B cell (primary cell): ENCODE data around the gene FXYD2. TPM values are rescaled to one million over a fixed set of nuclear protein-coding genes. Genes with fewer than 3 reads are reported as not detected.

Experiments
- ATAC-seq: fragments of 200-7000 bp; cut with Tn5 transposase; one replicate; pipeline ENCODE4 v1.10.0; 2021; ENCODE audit warnings: low read depth, mild to moderate bottlenecking, moderate number of reproducible peaks, moderate library complexity
- CTCF ChIA-PET: fragments of 350-600 bp; sonication (Branson Sonifier 250); formaldehyde crosslinking; loops from one replicate; lab custom pipeline; 2021; ENCODE audit warnings: antibody characterized with exemption, inconsistent platforms; lab: Charles Lee
- POLR2A ChIA-PET: fragments of 350-600 bp; sonication (Branson Sonifier 250); formaldehyde crosslinking; loops from one replicate; lab custom pipeline; 2021; ENCODE audit warnings: antibody characterized with exemption; lab: Charles Lee
- DNase-seq: peaks from one replicate; pipeline ENCODE4 v3.0.0; 2013
- H2AFZ ChIP-seq: 2 replicates; pipeline ENCODE4 v1.6.1; 2012; ENCODE audit warnings: mild to moderate bottlenecking, low read depth, low read length; ENCODE audit not compliant: insufficient read depth, poor library complexity, severe bottlenecking
- H3K27ac ChIP-seq, 2 donors: 1 replicate in 1 of 2; 2 replicates in 1 of 2; pipeline ENCODE4 v1.5.1; 2012 to 2013; ENCODE audit warnings: low read length in 2 of 2, mild to moderate bottlenecking in 2 of 2, moderate library complexity in 1 of 2
- H3K27me3 ChIP-seq, 4 experiments: fragments of 200-600 bp in 1 of 4; sonication (generic) in 1 of 4; replicated peaks in 1 of 4; 1 replicate in 2 of 4; 2 replicates in 2 of 4; pipeline versions ENCODE4 v1.6.1 to v1.7.0; 2013 to 2016; ENCODE audit warnings: low read length in 3 of 4, mild to moderate bottlenecking in 2 of 4, mixed read lengths in 1 of 4, moderate library complexity in 1 of 4; ENCODE audit not compliant: insufficient read depth in 4 of 4, control insufficient read depth in 3 of 4; ENCODE audit errors: control extremely low read depth in 1 of 4
- H3K36me3 ChIP-seq, 2 experiments: replicated peaks in 1 of 2; 1 replicate in 1 of 2; 2 replicates in 1 of 2; pipeline versions ENCODE4 v1.6.1 to v1.7.1; 2013; ENCODE audit warnings: low read length in 1 of 2; ENCODE audit not compliant: insufficient read depth in 2 of 2, control insufficient read depth in 1 of 2; ENCODE audit errors: control extremely low read depth in 1 of 2, extremely low read depth in 1 of 2
- H3K4me1 ChIP-seq, 2 donors: fragments of 200-600 bp in 1 of 2; sonication (generic) in 1 of 2; 1 replicate in 1 of 2; 2 replicates in 1 of 2; pipeline versions ENCODE4 v1.5.1 to v1.6.1; 2013 to 2017; ENCODE audit warnings: low read length in 2 of 2; ENCODE audit not compliant: control insufficient read depth in 2 of 2, insufficient read depth in 2 of 2
- H3K4me2 ChIP-seq: replicated peaks from 2 replicates; pipeline ENCODE3; 2012; ENCODE audit warnings: mild to moderate bottlenecking, low read depth, low read length; ENCODE audit not compliant: poor library complexity, severe bottlenecking
- H3K4me3 ChIP-seq, 5 experiments: fragments of 200-600 bp in 1 of 5; sonication (generic) in 1 of 5; 1 replicate in 3 of 5; 2 replicates in 2 of 5; pipeline versions ENCODE4 v1.5.1 to v1.7.0; 2011 to 2016; ENCODE audit warnings: low read length in 4 of 5, mild to moderate bottlenecking in 4 of 5, low read depth in 2 of 5, control low read depth in 1 of 5, moderate library complexity in 1 of 5; ENCODE audit not compliant: insufficient read depth in 1 of 5; ENCODE audit errors: control extremely low read depth in 1 of 5, extremely low read depth in 1 of 5
- H3K79me2 ChIP-seq: fragments of 200-600 bp; sonication (generic); one replicate; pipeline ENCODE4 v1.6.0; 2016; ENCODE audit warnings: low read length; ENCODE audit not compliant: control insufficient read depth, insufficient read depth
- H3K9ac ChIP-seq: fragments of 200-600 bp; sonication (generic); 2 replicates; pipeline ENCODE4 v1.6.1; 2017; ENCODE audit warnings: mild to moderate bottlenecking, low read length, moderate library complexity
- H3K9me3 ChIP-seq, 3 donors: one replicate each; pipeline versions ENCODE4 v1.6.1 to v1.7.1; 2013; ENCODE audit warnings: low read length in 2 of 3; ENCODE audit not compliant: control insufficient read depth in 2 of 3, insufficient read depth in 1 of 3; ENCODE audit errors: control extremely low read depth in 1 of 3
- H4K20me1 ChIP-seq: 2 replicates; pipeline ENCODE4 v1.6.0; 2012; ENCODE audit warnings: mild to moderate bottlenecking, low read length; ENCODE audit not compliant: insufficient read depth, control insufficient read depth, poor library complexity, severe bottlenecking
- H3K27ac Mint-ChIP-seq: one replicate; pipeline ENCODE4 v1.8.0; 2021; ENCODE audit warnings: mixed read lengths
- H3K27me3 Mint-ChIP-seq: one replicate; pipeline ENCODE4 v1.8.0; 2021; ENCODE audit warnings: mixed read lengths
- H3K4me1 Mint-ChIP-seq: one replicate; pipeline ENCODE4 v1.8.0; 2021; ENCODE audit warnings: mixed read lengths
- H3K4me3 Mint-ChIP-seq: one replicate; pipeline ENCODE4 v1.8.0; 2021; ENCODE audit warnings: mixed read lengths
- H3K9me3 Mint-ChIP-seq: one replicate; pipeline ENCODE4 v1.8.0; 2022; ENCODE audit warnings: mixed read lengths; ENCODE audit not compliant: insufficient read depth
- EZH2 ChIP-seq: IDR thresholded peaks from 2 replicates; pipeline ENCODE4 v1.6.1; 2012; ENCODE audit warnings: borderline replicate concordance, low read depth, mild to moderate bottlenecking, moderate library complexity, low read length; ENCODE audit not compliant: insufficient read depth, poor library complexity, severe bottlenecking
- WGBS: methylation state at CpG from one replicate; pipeline ENCODE4 v1.1.5; 2013; ENCODE audit warnings: missing lambda C conversion rate; ENCODE audit not compliant: insufficient coverage; 5-methylcytosine and 5-hydroxymethylcytosine counted together
- intact Hi-C: fragments of 100-400 bp; cut with micrococcal nuclease; formaldehyde crosslinking; loops from one replicate; pipeline ENCODE4 v1.10.0; 2022
- polyA plus RNA-seq: library from polyadenylated mRNA; depleted of rRNA; stranded (reverse); fragments of >200 nt; gene quantifications from 2 replicates; pipeline ENCODE4 v1.2.3, GENCODE V29; 2012
- total RNA-seq, 2 donors: library from RNA; stranded (reverse); fragments of 120-200 nt in 1 of 2; gene quantifications; 1 replicate in 1 of 2; 2 replicates in 1 of 2; pipeline versions ENCODE4 v1.2.3 to v1.2.4, GENCODE V29; 2013 to 2022
- TF ChIP-seq, protein P1 (sequence below): fragments of 200-600 bp; IDR thresholded peaks from one replicate; pipeline ENCODE4 v1.8.0; 2022; ENCODE audit warnings: antibody characterized with exemption, mild to moderate bottlenecking

The FXYD2 gene
- total and polyA plus RNA-seq, 2 donors (not counting 1 experiment from before 2014, with no cell fraction given) = 0.61 to 19.5 TPM

DNA sequence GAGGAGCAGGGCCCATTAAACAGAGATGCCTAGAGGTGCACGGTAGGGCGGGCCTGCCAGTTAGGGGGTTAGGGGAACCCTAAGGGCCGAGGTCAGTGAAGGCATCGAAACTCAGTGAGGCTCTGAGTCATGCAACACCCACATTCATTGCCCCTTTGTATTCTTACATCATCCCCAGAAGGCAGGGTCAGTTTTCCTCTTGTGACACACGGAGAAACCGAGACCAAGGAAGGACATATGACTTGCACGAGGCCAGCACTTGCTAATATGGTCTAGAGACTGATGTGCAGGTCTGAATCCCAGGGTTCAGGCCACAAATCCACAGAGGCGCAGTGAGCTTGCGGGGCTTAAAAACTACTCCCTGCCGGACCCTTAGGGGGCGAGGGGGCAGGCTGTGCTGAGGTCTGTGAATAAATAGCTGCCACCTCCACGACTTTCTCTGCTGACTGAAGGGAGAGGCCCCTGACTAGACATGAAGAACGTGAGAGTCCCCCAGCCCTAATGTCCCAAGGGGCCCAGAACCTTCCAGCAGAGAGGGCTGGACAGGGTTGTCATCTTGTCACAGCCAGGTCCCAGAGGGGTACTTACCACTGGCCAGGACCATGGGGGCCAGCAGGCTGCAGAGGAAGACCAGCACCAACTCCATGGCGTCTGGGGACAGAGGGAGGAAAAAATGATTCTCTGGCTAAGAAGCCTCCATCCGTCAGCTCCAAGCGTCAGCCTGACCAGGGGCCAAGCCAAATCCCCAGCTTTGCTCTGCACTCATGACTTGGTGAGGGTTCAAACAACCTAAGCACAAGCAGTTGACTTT lies 17.8 kb upstream of the FXYD2 start:
- Histone ChIP-seq H2AFZ (no peak overlapping the region), H3K36me3 (no peaks in the 10 kb centered on the region), H3K4me2 (no peak overlapping the region), H3K9me3 (no peaks in the 10 kb centered on the region), H3K27ac (no peak overlapping the region), H3K9ac (no peak overlapping the region), H4K20me1 (no peaks in the 10 kb centered on the region), H3K4me1 (peaks cover 0 to 3% of the 10 kb centered on the region in 2 donors), H3K79me2 (no peaks in the 10 kb centered on the region), H3K4me3 (no peak overlapping the region), H3K27me3 (no peaks in the 10 kb centered on the region)
- 81% methylated on average over 14 of the region's 16 CpGs for WGBS
- Mint-ChIP-seq H3K9me3 (no peaks in the 10 kb centered on the region), H3K27ac (no peak overlapping the region), H3K4me3 (no peak overlapping the region), H3K4me1 (no peaks in the 10 kb centered on the region), H3K27me3 (peaks cover 9% of the 10 kb centered on the region)
- CTCF ChIA-PET = interaction anchor here (0.7 to 7.7 kb wide), 19 partner anchors 9 to 329 kb away, joined by 3 to 227 read pairs (median 6); partner anchors contain the start of gene FXYD2
- DNase-seq (no peak), ATAC-seq (no peak)
- intact Hi-C loops = no loop called here
- POLR2A ChIA-PET = no interaction called here
- TF ChIP-seq EZH2 = no peak
- TF ChIP-seq, protein P1, sequence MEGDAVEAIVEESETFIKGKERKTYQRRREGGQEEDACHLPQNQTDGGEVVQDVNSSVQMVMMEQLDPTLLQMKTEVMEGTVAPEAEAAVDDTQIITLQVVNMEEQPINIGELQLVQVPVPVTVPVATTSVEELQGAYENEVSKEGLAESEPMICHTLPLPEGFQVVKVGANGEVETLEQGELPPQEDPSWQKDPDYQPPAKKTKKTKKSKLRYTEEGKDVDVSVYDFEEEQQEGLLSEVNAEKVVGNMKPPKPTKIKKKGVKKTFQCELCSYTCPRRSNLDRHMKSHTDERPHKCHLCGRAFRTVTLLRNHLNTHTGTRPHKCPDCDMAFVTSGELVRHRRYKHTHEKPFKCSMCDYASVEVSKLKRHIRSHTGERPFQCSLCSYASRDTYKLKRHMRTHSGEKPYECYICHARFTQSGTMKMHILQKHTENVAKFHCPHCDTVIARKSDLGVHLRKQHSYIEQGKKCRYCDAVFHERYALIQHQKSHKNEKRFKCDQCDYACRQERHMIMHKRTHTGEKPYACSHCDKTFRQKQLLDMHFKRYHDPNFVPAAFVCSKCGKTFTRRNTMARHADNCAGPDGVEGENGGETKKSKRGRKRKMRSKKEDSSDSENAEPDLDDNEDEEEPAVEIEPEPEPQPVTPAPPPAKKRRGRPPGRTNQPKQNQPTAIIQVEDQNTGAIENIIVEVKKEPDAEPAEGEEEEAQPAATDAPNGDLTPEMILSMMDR = no peak

DNA sequence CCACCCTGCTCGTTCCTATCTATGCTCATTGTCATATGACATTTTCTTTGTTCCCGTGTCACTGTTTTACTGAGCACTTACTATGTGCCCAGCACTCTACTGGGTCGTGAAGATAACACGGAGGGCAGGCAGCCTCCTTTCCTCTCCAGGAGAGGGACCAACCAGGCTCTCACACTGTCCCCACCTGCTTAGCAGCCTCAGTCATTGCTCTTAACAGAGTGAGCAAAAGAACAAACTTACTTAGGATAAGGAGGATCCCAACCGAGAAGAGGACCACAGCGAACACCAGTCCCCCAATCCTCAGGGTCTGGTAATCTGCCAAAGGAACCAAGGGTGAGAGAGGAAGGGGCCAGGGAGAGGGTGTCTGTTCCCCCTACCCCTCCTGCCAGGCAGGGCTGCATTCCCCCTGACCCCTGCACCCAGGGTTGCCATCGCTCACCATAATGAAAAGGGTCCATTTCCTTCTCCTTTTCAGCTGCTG lies 17.0 kb upstream of the FXYD2 start:
- Histone ChIP-seq H3K4me1 (peaks cover 0 to 3% of the 10 kb centered on the region in 2 donors), H3K4me2 (no peak overlapping the region), H3K9ac (no peak overlapping the region), H4K20me1 (no peaks in the 10 kb centered on the region), H3K9me3 (no peaks in the 10 kb centered on the region), H3K4me3 (no peak overlapping the region), H3K27me3 (peaks cover 0 to 2% (median 0%) of the 10 kb centered on the region in 4 experiments), H2AFZ (no peak overlapping the region), H3K79me2 (no peaks in the 10 kb centered on the region), H3K36me3 (no peaks in the 10 kb centered on the region), H3K27ac (no peak overlapping the region)
- POLR2A ChIA-PET = no interaction called here
- TF ChIP-seq EZH2 = no peak
- TF ChIP-seq, protein P1 = no peak
- H3K4me1 Mint-ChIP-seq = no peaks in the 10 kb centered on the region
- ATAC-seq (no peak), DNase-seq (no peak)
- H3K27ac Mint-ChIP-seq = no peak overlapping the region
- H3K4me3 Mint-ChIP-seq = no peak overlapping the region
- H3K27me3 Mint-ChIP-seq = peaks cover 15% of the 10 kb centered on the region
- no peaks in the 10 kb centered on the region for H3K9me3 Mint-ChIP-seq
- intact Hi-C loops = no loop called here
- 88% methylated on average over 4 of the region's 7 CpGs for WGBS
- CTCF ChIA-PET = interaction anchor here (0.7 to 7.7 kb wide), 9 partner anchors 13 to 330 kb away, joined by 3 to 227 read pairs (median 23); partner anchors contain the start of gene FXYD2
